CD8-positive, alpha-beta memory T cell (primary cell): ENCODE results near the gene SKAP2. TPM values are rescaled to one million over a fixed set of nuclear protein-coding genes. Genes with fewer than 3 reads are reported as not detected.

Experiments used
- CTCF ChIA-PET: fragments of 350-600 bp; sonication (Branson Sonifier 250); formaldehyde crosslinking; loops from one replicate; lab custom pipeline; 2021; ENCODE audit warnings: antibody characterized with exemption; lab: Charles Lee
- POLR2A ChIA-PET: fragments of 350-600 bp; sonication (Branson Sonifier 250); formaldehyde crosslinking; loops from one replicate; lab custom pipeline; 2021; ENCODE audit warnings: antibody characterized with exemption; lab: Charles Lee
- DNase-seq, 5 donors: peaks; one replicate each; pipeline versions ENCODE4 v3.0.0 to v3.0.0-alpha.2; 2020 to 2022; ENCODE audit warnings: mixed read lengths in 1 of 5
- H3K27ac ChIP-seq: one replicate; pipeline ENCODE4 v1.7.0; 2013; ENCODE audit warnings: low read depth, mild to moderate bottlenecking, low read length, moderate library complexity
- H3K27me3 ChIP-seq: 2 replicates; pipeline ENCODE4 v1.7.0; 2013; ENCODE audit warnings: low read length, mild to moderate bottlenecking; ENCODE audit not compliant: insufficient read depth, poor library complexity, severe bottlenecking
- H3K36me3 ChIP-seq: 2 replicates; pipeline ENCODE4 v1.7.0; 2013; ENCODE audit warnings: mild to moderate bottlenecking, low read length, moderate library complexity; ENCODE audit not compliant: insufficient read depth
- H3K4me1 ChIP-seq: 2 replicates; pipeline ENCODE4 v1.7.0; 2013; ENCODE audit warnings: mild to moderate bottlenecking, low read length, moderate library complexity; ENCODE audit not compliant: insufficient read depth
- H3K4me3 ChIP-seq: 2 replicates; pipeline ENCODE4 v1.7.0; 2013; ENCODE audit warnings: mild to moderate bottlenecking, low read length
- H3K9me3 ChIP-seq: 2 replicates; pipeline ENCODE4 v1.7.0; 2013; ENCODE audit warnings: mild to moderate bottlenecking, low read length
- H3K27ac Mint-ChIP-seq, 8 donors: one replicate each; pipeline ENCODE4 v1.8.0; 2020 to 2021; ENCODE audit warnings: mixed read lengths in 8 of 8, mild to moderate bottlenecking in 6 of 8, inconsistent platforms in 3 of 8, moderate library complexity in 3 of 8
- H3K27me3 Mint-ChIP-seq, 2 donors: one replicate each; pipeline ENCODE4 v1.8.0; 2020 to 2021; ENCODE audit warnings: mixed read lengths in 2 of 2, mild to moderate bottlenecking in 1 of 2, moderate library complexity in 1 of 2
- H3K36me3 Mint-ChIP-seq, 3 donors: one replicate each; pipeline ENCODE4 v1.8.0; 2020 to 2021; ENCODE audit warnings: mixed read lengths in 3 of 3, inconsistent platforms in 1 of 3, mild to moderate bottlenecking in 1 of 3
- H3K4me1 Mint-ChIP-seq, 3 donors: one replicate each; pipeline ENCODE4 v1.8.0; 2020 to 2021; ENCODE audit warnings: mixed read lengths in 3 of 3, inconsistent platforms in 1 of 3, mild to moderate bottlenecking in 1 of 3
- H3K4me3 Mint-ChIP-seq, 7 donors: one replicate each; pipeline ENCODE4 v1.8.0; 2020 to 2021; ENCODE audit warnings: mixed read lengths in 7 of 7, mild to moderate bottlenecking in 6 of 7, moderate library complexity in 4 of 7, inconsistent platforms in 2 of 7
- H3K9me3 Mint-ChIP-seq, 5 donors: one replicate each; pipeline ENCODE4 v1.8.0; 2020 to 2022; ENCODE audit warnings: mixed read lengths in 5 of 5, mild to moderate bottlenecking in 3 of 5, moderate library complexity in 2 of 5, inconsistent platforms in 1 of 5
- polyA plus RNA-seq: library from polyadenylated mRNA; unstranded; fragments of 300-500 nt; fragmentation: Illumina TruSeq; gene quantifications from one replicate; pipeline ENCODE4 v1.2.3, GENCODE V29; 2021
- total RNA-seq, 2 experiments: library from RNA; stranded (reverse); gene quantifications; one replicate each; pipeline ENCODE4 v1.2.3, GENCODE V29; 2021

The SKAP2 gene
- total and polyA plus RNA-seq, 3 experiments from 2014 or later, result 11.4 to 55.2 (median 13.2) TPM

DNA sequence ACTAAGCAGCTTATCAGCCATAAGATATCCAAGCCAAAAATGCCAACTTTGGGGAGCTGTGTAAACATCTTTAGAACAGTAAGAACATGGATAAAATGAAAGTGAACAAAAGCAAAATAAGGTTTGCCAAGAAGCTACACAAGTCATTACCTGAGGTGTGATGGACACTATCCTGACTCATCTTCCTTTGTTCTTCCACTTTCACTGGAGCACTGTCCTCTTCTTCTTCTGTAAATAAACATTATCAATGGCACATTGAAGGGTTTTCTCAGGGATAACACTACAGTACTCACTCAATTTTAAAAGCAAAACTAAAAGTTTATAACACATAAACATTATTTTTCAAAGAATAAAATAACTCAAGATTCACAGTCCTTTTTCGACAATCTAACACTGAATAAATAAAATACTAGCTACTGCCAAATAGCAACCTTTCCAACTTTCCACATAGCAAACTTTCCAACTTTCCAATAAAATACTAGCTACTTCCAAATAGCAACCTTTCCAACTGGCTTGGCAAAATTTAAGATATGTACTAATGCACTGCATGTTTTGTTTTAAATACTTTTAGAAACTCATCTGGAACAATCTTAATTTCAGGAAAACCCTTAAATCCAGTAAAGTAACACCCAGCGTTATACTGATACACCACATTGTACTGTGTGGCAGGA, 174.1 kb downstream of the SKAP2 start:
- H3K27me3 Mint-ChIP-seq, result peaks cover 0 to 8% of the 10 kb centered on the region in 2 donors
- Histone ChIP-seq H3K4me1 (no peaks in the 10 kb centered on the region), H3K27me3 (no peaks in the 10 kb centered on the region), H3K27ac (no peak overlapping the region), H3K4me3 (no peak overlapping the region), H3K36me3 (no peaks in the 10 kb centered on the region), H3K9me3 (no peaks in the 10 kb centered on the region)
- ChIA-PET CTCF (interaction anchor here (0.9 to 4.2 kb wide), 2 partner anchors 471 to 506 kb away, joined by 3 to 20 read pairs; no protein-coding TSS in a partner anchor), POLR2A (no interaction called here)
- peaks cover 0 to 4% (median 0%) of the 10 kb centered on the region in 3 donors for H3K4me1 Mint-ChIP-seq
- no peaks in the 10 kb centered on the region for H3K9me3 Mint-ChIP-seq
- peak overlapping the region in 1 of 8 donors; percentile 4 for H3K27ac Mint-ChIP-seq
- H3K4me3 Mint-ChIP-seq, result no peak overlapping the region
- H3K36me3 Mint-ChIP-seq, result no peaks in the 10 kb centered on the region
- DNase-seq, result no peak

DNA sequence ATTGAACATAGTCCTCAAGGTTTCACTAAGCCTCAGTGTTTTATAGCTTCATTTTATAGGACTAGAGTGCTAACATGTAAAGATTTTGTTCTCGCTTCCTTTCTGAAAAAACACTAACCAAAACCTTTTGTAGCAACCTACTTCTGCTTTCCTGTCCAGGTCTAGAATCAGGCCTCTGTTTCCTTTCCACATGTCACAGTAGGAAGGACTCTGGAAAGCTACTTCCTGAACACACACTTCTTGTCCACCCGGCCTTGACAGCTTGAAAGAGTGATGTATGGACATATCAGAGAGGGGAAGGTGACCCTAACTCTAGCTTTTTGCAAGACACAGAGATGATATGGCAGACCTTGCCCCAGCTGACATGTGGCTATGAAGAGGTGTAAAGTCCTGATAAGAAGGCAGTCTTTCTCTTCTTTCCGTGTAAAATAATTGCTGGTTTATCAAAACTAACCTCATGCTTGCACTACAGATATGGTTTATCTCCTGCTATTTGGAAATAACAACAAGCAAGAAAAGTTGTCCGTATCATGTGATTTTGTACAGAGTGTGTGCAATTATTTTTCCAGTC, 175.4 kb downstream of the SKAP2 start:
- no peak overlapping the region for H3K4me3 ChIP-seq
- Mint-ChIP-seq H3K4me3 (no peak overlapping the region), H3K36me3 (no peaks in the 10 kb centered on the region), H3K4me1 (peaks cover 0 to 4% (median 0%) of the 10 kb centered on the region in 3 donors), H3K27me3 (peaks cover 0 to 13% of the 10 kb centered on the region in 2 donors), H3K9me3 (no peaks in the 10 kb centered on the region), H3K27ac (peak overlapping the region in 1 of 8 donors; percentile 9)
- no peaks in the 10 kb centered on the region for H3K27me3 ChIP-seq
- H3K4me1 ChIP-seq, result no peaks in the 10 kb centered on the region
- H3K27ac ChIP-seq, result no peak overlapping the region
- ChIA-PET CTCF (interaction anchor here (4.2 kb wide), 1 partner anchor 472 kb away, joined by 20 read pairs; no protein-coding TSS in a partner anchor), POLR2A (no interaction called here)
- DNase-seq, result no peak
- no peaks in the 10 kb centered on the region for H3K9me3 ChIP-seq
- H3K36me3 ChIP-seq, result no peaks in the 10 kb centered on the region

- H3K27ac ChIP-seq, result no peak overlapping the region
- no peaks in the 10 kb centered on the region for H3K36me3 Mint-ChIP-seq
- H3K27me3 ChIP-seq, result no peaks in the 10 kb centered on the region
- H3K36me3 ChIP-seq, result no peaks in the 10 kb centered on the region
- H3K27ac Mint-ChIP-seq, result peak overlapping the region in 1 of 8 donors; percentile 13
- peaks cover 0 to 4% (median 0%) of the 10 kb centered on the region in 3 donors for H3K4me1 Mint-ChIP-seq
- ChIA-PET POLR2A (no interaction called here), CTCF (interaction anchor here (4.2 kb wide), 1 partner anchor 472 kb away, joined by 20 read pairs; no protein-coding TSS in a partner anchor)
- no peak overlapping the region for H3K4me3 Mint-ChIP-seq
- no peak for DNase-seq
- peaks cover 0 to 13% of the 10 kb centered on the region in 2 donors for H3K27me3 Mint-ChIP-seq
- H3K4me3 ChIP-seq, result no peak overlapping the region
- no peaks in the 10 kb centered on the region for H3K9me3 ChIP-seq
- H3K9me3 Mint-ChIP-seq, result no peaks in the 10 kb centered on the region
- H3K4me1 ChIP-seq, result no peaks in the 10 kb centered on the region
These were observed 176.0 kb downstream of the SKAP2 start for GRCh38 chr7:26688388-26688787.

- Histone ChIP-seq H3K4me3 (no peak overlapping the region), H3K9me3 (no peaks in the 10 kb centered on the region), H3K4me1 (no peaks in the 10 kb centered on the region), H3K27ac (no peak overlapping the region), H3K27me3 (no peaks in the 10 kb centered on the region), H3K36me3 (no peaks in the 10 kb centered on the region)
- POLR2A ChIA-PET, result interaction anchor here (0.8 kb wide), 1 partner anchor 176 kb away, joined by 3 read pairs; no protein-coding TSS in a partner anchor
- peaks cover 0 to 13% of the 10 kb centered on the region in 2 donors for H3K27me3 Mint-ChIP-seq
- no peaks in the 10 kb centered on the region for H3K36me3 Mint-ChIP-seq
- H3K27ac Mint-ChIP-seq, result no peak overlapping the region
- DNase-seq, result no peak
- CTCF ChIA-PET, result interaction anchor here (0.7 to 2.1 kb wide), 8 partner anchors 10 to 486 kb away, joined by 3 to 17 read pairs (median 3); no protein-coding TSS in a partner anchor
- no peak overlapping the region for H3K4me3 Mint-ChIP-seq
- H3K9me3 Mint-ChIP-seq, result no peaks in the 10 kb centered on the region
- H3K4me1 Mint-ChIP-seq, result peaks cover 0 to 4% (median 0%) of the 10 kb centered on the region in 3 donors
These were observed 177.4 kb downstream of the SKAP2 start for GRCh38 chr7:26687032-26687431.

GRCh38 chr7:26686448-26686981, 177.9 kb downstream of the SKAP2 start:
- Mint-ChIP-seq H3K27me3 (peaks cover 0 to 16% of the 10 kb centered on the region in 2 donors), H3K27ac (no peak overlapping the region), H3K36me3 (no peaks in the 10 kb centered on the region), H3K4me3 (no peak overlapping the region), H3K4me1 (peaks cover 0 to 2% (median 0%) of the 10 kb centered on the region in 3 donors), H3K9me3 (no peaks in the 10 kb centered on the region)
- Histone ChIP-seq H3K9me3 (no peaks in the 10 kb centered on the region), H3K27me3 (no peaks in the 10 kb centered on the region), H3K36me3 (no peaks in the 10 kb centered on the region), H3K27ac (no peak overlapping the region), H3K4me3 (no peak overlapping the region), H3K4me1 (no peaks in the 10 kb centered on the region)
- CTCF ChIA-PET, result interaction anchor here (0.7 to 2.1 kb wide), 7 partner anchors 10 to 487 kb away, joined by 3 to 17 read pairs (median 3); no protein-coding TSS in a partner anchor
- peak in 2 of 5 donors; percentile 23 to 36 for DNase-seq
- POLR2A ChIA-PET, result interaction anchor here (0.8 kb wide), 1 partner anchor 177 kb away, joined by 3 read pairs; no protein-coding TSS in a partner anchor

DNA sequence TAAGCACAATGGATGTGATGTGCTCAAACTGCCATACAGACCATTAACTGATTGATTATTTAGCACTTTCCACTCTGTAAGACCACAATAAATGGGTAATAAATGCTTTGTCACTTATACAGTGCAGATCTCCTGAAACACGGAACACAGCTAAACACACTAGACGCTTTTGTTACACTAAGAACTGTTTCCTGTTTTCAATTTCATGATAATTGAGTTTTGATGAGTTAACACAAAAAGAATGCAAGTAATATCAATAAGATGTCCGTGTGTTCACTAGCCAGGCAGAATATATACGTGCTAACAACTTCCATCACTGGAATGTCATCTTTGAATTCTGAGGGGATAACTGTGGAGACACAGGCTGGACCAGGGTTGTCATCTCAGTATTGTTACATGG, 178.8 kb downstream of the SKAP2 start:
- Mint-ChIP-seq H3K9me3 (no peaks in the 10 kb centered on the region), H3K4me3 (no peak overlapping the region), H3K36me3 (no peaks in the 10 kb centered on the region), H3K27ac (no peak overlapping the region), H3K4me1 (peaks cover 0 to 2% (median 0%) of the 10 kb centered on the region in 3 donors), H3K27me3 (peaks cover 0 to 16% of the 10 kb centered on the region in 2 donors)
- Histone ChIP-seq H3K36me3 (no peaks in the 10 kb centered on the region), H3K4me1 (no peaks in the 10 kb centered on the region), H3K9me3 (no peaks in the 10 kb centered on the region), H3K27me3 (no peaks in the 10 kb centered on the region), H3K27ac (no peak overlapping the region), H3K4me3 (no peak overlapping the region)
- CTCF ChIA-PET, result no interaction called here
- POLR2A ChIA-PET, result no interaction called here
- no peak for DNase-seq

- no peaks in the 10 kb centered on the region for H3K9me3 ChIP-seq
- no peaks in the 10 kb centered on the region for H3K27me3 ChIP-seq
- no peak overlapping the region for H3K4me3 Mint-ChIP-seq
- H3K4me1 Mint-ChIP-seq, result no peaks in the 10 kb centered on the region
- CTCF ChIA-PET, result no interaction called here
- no peak for DNase-seq
- peaks cover 0 to 16% of the 10 kb centered on the region in 2 donors for H3K27me3 Mint-ChIP-seq
- no peaks in the 10 kb centered on the region for H3K36me3 Mint-ChIP-seq
- no peak overlapping the region for H3K27ac ChIP-seq
- H3K4me1 ChIP-seq, result no peaks in the 10 kb centered on the region
- no peak overlapping the region for H3K4me3 ChIP-seq
- no peak overlapping the region for H3K27ac Mint-ChIP-seq
- POLR2A ChIA-PET, result no interaction called here
- no peaks in the 10 kb centered on the region for H3K36me3 ChIP-seq
- no peaks in the 10 kb centered on the region for H3K9me3 Mint-ChIP-seq
These were observed 179.9 kb downstream of the SKAP2 start for GRCh38 chr7:26684447-26684846.

GRCh38 chr7:26683277-26683676, 181.1 kb downstream of the SKAP2 start:
- Mint-ChIP-seq H3K4me1 (no peaks in the 10 kb centered on the region), H3K9me3 (no peaks in the 10 kb centered on the region), H3K4me3 (no peak overlapping the region), H3K36me3 (no peaks in the 10 kb centered on the region), H3K27me3 (peaks cover 0 to 16% of the 10 kb centered on the region in 2 donors), H3K27ac (no peak overlapping the region)
- no peak overlapping the region for H3K27ac ChIP-seq
- no peaks in the 10 kb centered on the region for H3K27me3 ChIP-seq
- no peaks in the 10 kb centered on the region for H3K36me3 ChIP-seq
- POLR2A ChIA-PET, result no interaction called here
- DNase-seq, result no peak
- CTCF ChIA-PET, result interaction anchor here (1.3 to 3.5 kb wide), 8 partner anchors 11 to 790 kb away, joined by 3 to 14 read pairs (median 6); no protein-coding TSS in a partner anchor
- H3K4me3 ChIP-seq, result no peak overlapping the region
- H3K4me1 ChIP-seq, result no peaks in the 10 kb centered on the region
- H3K9me3 ChIP-seq, result no peaks in the 10 kb centered on the region
